Glutamatergic neuron (in vitro differentiated cells): ENCODE measurements around the gene APH1B. TPM values are rescaled to one million over a fixed set of nuclear protein-coding genes. Genes with fewer than 3 reads are reported as not detected.

ENCODE experiments used
- DNase-seq: peaks from one replicate; pipeline ENCODE4 v3.0.0; 2022
- H3K27ac Mint-ChIP-seq: one replicate; pipeline ENCODE4 v1.8.0; 2020; ENCODE audit warnings: mild to moderate bottlenecking, mixed read lengths, inconsistent platforms; ENCODE audit not compliant: unreplicated experiment
- H3K27me3 Mint-ChIP-seq: one replicate; pipeline ENCODE4 v1.8.0; 2020; ENCODE audit warnings: mild to moderate bottlenecking, moderate library complexity, mixed read lengths, inconsistent platforms; ENCODE audit not compliant: unreplicated experiment
- H3K36me3 Mint-ChIP-seq: one replicate; pipeline ENCODE4 v1.8.0; 2020; ENCODE audit warnings: mild to moderate bottlenecking, mixed read lengths, inconsistent platforms; ENCODE audit not compliant: unreplicated experiment
- H3K4me1 Mint-ChIP-seq: one replicate; pipeline ENCODE4 v1.8.0; 2020; ENCODE audit warnings: mild to moderate bottlenecking, low read depth, mixed read lengths, inconsistent platforms; ENCODE audit not compliant: unreplicated experiment
- H3K4me3 Mint-ChIP-seq: one replicate; pipeline ENCODE4 v1.8.0; 2020; ENCODE audit warnings: mild to moderate bottlenecking, mixed read lengths, inconsistent platforms; ENCODE audit not compliant: unreplicated experiment
- H3K9me3 Mint-ChIP-seq: one replicate; pipeline ENCODE4 v1.8.0; 2020; ENCODE audit warnings: mild to moderate bottlenecking, moderate library complexity, mixed read lengths, inconsistent platforms; ENCODE audit not compliant: unreplicated experiment
- total RNA-seq: library from RNA; stranded (reverse); fragmentation: NEBNext Ultra II Directional; extraction: Animal tissue kit (Norgen Biotek cat#: 25700); gene quantifications from one replicate; pipeline ENCODE4 v1.2.1, GENCODE V29; 2021; ENCODE audit not compliant: unreplicated experiment
- TF ChIP-seq, protein P1 (sequence below): fragments of 200-600 bp; sonication (generic); IDR thresholded peaks from one replicate; pipeline ENCODE4 v1.5.0; 2021; ENCODE audit not compliant: partially characterized antibody, unreplicated experiment

The APH1B gene
- total RNA-seq, 1 donor from 2014 or later, result 27.8 TPM

DNA sequence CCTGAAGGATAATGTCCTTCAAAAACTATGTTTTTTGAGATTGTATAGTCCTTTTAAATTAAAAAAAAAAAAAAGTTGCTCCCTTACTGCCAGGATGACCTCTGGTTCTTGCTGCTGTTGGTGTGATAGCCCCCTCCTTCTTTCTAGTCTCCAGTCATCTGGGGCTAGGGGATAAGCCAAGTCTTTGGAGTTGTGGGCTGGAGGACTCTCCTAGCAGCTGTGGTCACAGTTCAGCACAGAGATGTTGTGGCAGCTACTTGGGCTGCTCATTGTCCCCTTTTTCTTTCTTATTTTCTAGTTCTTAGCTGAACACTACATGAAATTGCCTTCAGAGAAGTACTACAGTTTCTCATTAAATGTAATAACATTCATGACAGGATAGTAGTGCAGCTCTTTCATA is 39.2 kb upstream of the APH1B start:
- Mint-ChIP-seq H3K36me3 (peaks cover 5% of the 10 kb centered on the region), H3K27me3 (no peaks in the 10 kb centered on the region)

DNA sequence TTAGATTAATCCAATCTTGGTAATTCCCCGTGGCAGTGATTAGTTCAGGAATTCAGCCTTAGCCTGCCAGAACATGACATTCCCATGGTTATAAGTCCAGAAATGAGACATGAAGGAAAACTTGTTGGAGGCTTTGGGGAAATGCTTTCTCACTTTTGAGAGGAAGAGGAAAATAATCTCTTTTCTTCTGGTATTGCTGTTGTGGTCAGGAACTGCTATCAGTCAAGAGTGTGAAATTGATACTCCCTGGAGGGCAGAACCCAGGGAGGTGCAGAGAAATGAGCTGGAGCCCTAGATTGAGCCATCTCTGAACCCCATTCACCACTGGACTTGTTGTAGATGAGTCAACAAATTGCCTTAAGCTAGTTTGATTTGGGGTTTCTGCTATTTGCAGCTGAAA is 38.6 kb upstream of the APH1B start:
- H3K36me3 Mint-ChIP-seq, result peaks cover 5% of the 10 kb centered on the region
- H3K9me3 Mint-ChIP-seq, result peaks cover 2% of the 10 kb centered on the region
- H3K4me1 Mint-ChIP-seq, result peaks cover 9% of the 10 kb centered on the region
- TF ChIP-seq, protein P1, sequence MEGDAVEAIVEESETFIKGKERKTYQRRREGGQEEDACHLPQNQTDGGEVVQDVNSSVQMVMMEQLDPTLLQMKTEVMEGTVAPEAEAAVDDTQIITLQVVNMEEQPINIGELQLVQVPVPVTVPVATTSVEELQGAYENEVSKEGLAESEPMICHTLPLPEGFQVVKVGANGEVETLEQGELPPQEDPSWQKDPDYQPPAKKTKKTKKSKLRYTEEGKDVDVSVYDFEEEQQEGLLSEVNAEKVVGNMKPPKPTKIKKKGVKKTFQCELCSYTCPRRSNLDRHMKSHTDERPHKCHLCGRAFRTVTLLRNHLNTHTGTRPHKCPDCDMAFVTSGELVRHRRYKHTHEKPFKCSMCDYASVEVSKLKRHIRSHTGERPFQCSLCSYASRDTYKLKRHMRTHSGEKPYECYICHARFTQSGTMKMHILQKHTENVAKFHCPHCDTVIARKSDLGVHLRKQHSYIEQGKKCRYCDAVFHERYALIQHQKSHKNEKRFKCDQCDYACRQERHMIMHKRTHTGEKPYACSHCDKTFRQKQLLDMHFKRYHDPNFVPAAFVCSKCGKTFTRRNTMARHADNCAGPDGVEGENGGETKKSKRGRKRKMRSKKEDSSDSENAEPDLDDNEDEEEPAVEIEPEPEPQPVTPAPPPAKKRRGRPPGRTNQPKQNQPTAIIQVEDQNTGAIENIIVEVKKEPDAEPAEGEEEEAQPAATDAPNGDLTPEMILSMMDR, result no peak
- DNase-seq, result no peak
- H3K4me3 Mint-ChIP-seq, result no peak overlapping the region
- H3K27me3 Mint-ChIP-seq, result no peaks in the 10 kb centered on the region
- H3K27ac Mint-ChIP-seq, result no peak overlapping the region

More for the DNA sequence above, 39.2 kb upstream of the APH1B start:
- Mint-ChIP-seq H3K9me3 (peaks cover 2% of the 10 kb centered on the region), H3K4me1 (peaks cover 12% of the 10 kb centered on the region), H3K27ac (no peak overlapping the region), H3K4me3 (no peak overlapping the region)
- DNase-seq, result no peak
- TF ChIP-seq, protein P1, result no peak

GRCh38 chr15:63240109-63240508 is 37.3 kb upstream of the APH1B start:
- H3K4me1 Mint-ChIP-seq, result peaks cover 7% of the 10 kb centered on the region

GRCh38 chr15:63241316-63241715 is 36.1 kb upstream of the APH1B start:
- peaks cover 2% of the 10 kb centered on the region for H3K9me3 Mint-ChIP-seq
- no peak overlapping the region for H3K27ac Mint-ChIP-seq
- no peaks in the 10 kb centered on the region for H3K27me3 Mint-ChIP-seq
- peaks cover 5% of the 10 kb centered on the region for H3K36me3 Mint-ChIP-seq
- TF ChIP-seq, protein P1, result no peak
- H3K4me1 Mint-ChIP-seq, result peaks cover 7% of the 10 kb centered on the region
- H3K4me3 Mint-ChIP-seq, result no peak overlapping the region
- DNase-seq, result no peak

More at GRCh38 chr15:63240109-63240508, 37.3 kb upstream of the APH1B start:
- Mint-ChIP-seq H3K4me3 (no peak overlapping the region), H3K36me3 (peaks cover 5% of the 10 kb centered on the region), H3K27me3 (no peaks in the 10 kb centered on the region), H3K9me3 (peaks cover 2% of the 10 kb centered on the region), H3K27ac (no peak overlapping the region)
- TF ChIP-seq, protein P1, result no peak
- DNase-seq, result no peak

- Mint-ChIP-seq H3K27me3 (no peaks in the 10 kb centered on the region), H3K4me3 (no peak overlapping the region), H3K4me1 (peaks cover 7% of the 10 kb centered on the region), H3K27ac (no peak overlapping the region), H3K36me3 (no peaks in the 10 kb centered on the region), H3K9me3 (peaks cover 2% of the 10 kb centered on the region)
- TF ChIP-seq, protein P1, result no peak
- DNase-seq, result no peak
These were observed 34.3 kb upstream of the APH1B start for GRCh38 chr15:63243101-63243500.
